ENCODE data around the gene CNN3.
"Not testable (repeated sequence)": the region's sequence is repeated elsewhere in the genome, so short reads cannot be mapped to it uniquely, and the experiment has no call there.

CNN3 gene

GRCh38 chr1:94949681-94950661 lies 23.1 kb upstream of the CNN3 start:
- no peak for DNase-seq (ENCODE audit: low spot score)

- DNase-seq (ENCODE audit: low spot score): peak; percentile 73
These were observed 20.5 kb upstream of the CNN3 start for GRCh38 chr1:94947437-94947836.

GRCh38 chr1:94946886-94947285 lies 20.0 kb upstream of the CNN3 start:
- DNase-seq (ENCODE audit: low spot score): no peak

GRCh38 chr1:94942171-94943128 lies 15.5 kb upstream of the CNN3 start:
- DNase-seq (ENCODE audit: low spot score): no peak

- not testable (repeated sequence) for DNase-seq (ENCODE audit: low spot score)
These were observed 14.6 kb upstream of the CNN3 start for GRCh38 chr1:94941480-94941879.

- no peak for DNase-seq (ENCODE audit: low spot score)
These were observed 13.8 kb upstream of the CNN3 start for GRCh38 chr1:94940738-94941137.

GRCh38 chr1:94937820-94938219 lies 10.9 kb upstream of the CNN3 start:
- no peak for DNase-seq (ENCODE audit: low spot score)

GRCh38 chr1:94936861-94937620 lies 10.1 kb upstream of the CNN3 start:
- no peak for DNase-seq (ENCODE audit: low spot score)

- no peak for DNase-seq (ENCODE audit: low spot score)
These were observed 8.6 kb upstream of the CNN3 start for GRCh38 chr1:94935476-94935875.

- no peak for DNase-seq (ENCODE audit: low spot score)
These were observed 8.1 kb upstream of the CNN3 start for GRCh38 chr1:94935034-94935433.

GRCh38 chr1:94934551-94934950 lies 7.6 kb upstream of the CNN3 start:
- DNase-seq (ENCODE audit: low spot score): no peak

- no peak for DNase-seq (ENCODE audit: low spot score)
These were observed 4.4 kb upstream of the CNN3 start for GRCh38 chr1:94931254-94931841.

- no peak for DNase-seq (ENCODE audit: low spot score)
These were observed 2.7 kb upstream of the CNN3 start for GRCh38 chr1:94929351-94930217.

GRCh38 chr1:94928293-94928939 lies 1.5 kb upstream of the CNN3 start:
- DNase-seq (ENCODE audit: low spot score): no peak

- peak; percentile 38 for DNase-seq (ENCODE audit: low spot score)
These were observed 680 bp upstream of the CNN3 start for GRCh38 chr1:94927405-94928175.

- peak; percentile 76 for DNase-seq (ENCODE audit: low spot score)
These were observed 590 bp downstream of the CNN3 start for GRCh38 chr1:94926126-94926914.

- DNase-seq (ENCODE audit: low spot score): peak; percentile 84
These were observed 1.3 kb downstream of the CNN3 start for GRCh38 chr1:94925561-94926125.

- DNase-seq (ENCODE audit: low spot score): no peak
These were observed 1.9 kb downstream of the CNN3 start for GRCh38 chr1:94925004-94925403.

Measured in AG08396 (cell line).